Iris pigment epithelial cell (primary cell): ENCODE results near the gene DCAKD.
A peak's percentile ranks its signal among the peaks of the same experiment; 100 is the strongest.

Experiments used
- DNase-seq: peaks from one replicate; pipeline ENCODE4 v3.0.0-alpha.2; 2011; ENCODE audit warnings: low read depth

DCAKD gene

GRCh38 chr17:45051060-45051719 lies at the start of gene DCAKD:
TSS of gene DCAKD (minus strand) at chr17:45051632. CDS start at chr17:45034885, 16,747 bp downstream.
- peak; percentile 99 for DNase-seq

GRCh38 chr17:45098869-45099616 lies 47.6 kb upstream of the DCAKD start:
- DNase-seq: peak; percentile 54

- no peak for DNase-seq
Measured at GRCh38 chr17:45098081-45098868, 46.8 kb upstream of the DCAKD start.

- DNase-seq: no peak
Measured at GRCh38 chr17:45096926-45097325, 45.5 kb upstream of the DCAKD start.

- peak; percentile 35 for DNase-seq
Measured at GRCh38 chr17:45096141-45096540, 44.7 kb upstream of the DCAKD start.

GRCh38 chr17:45093444-45094110 lies 42.1 kb upstream of the DCAKD start:
- DNase-seq: peak; percentile 51

- peak; percentile 99 for DNase-seq
Measured at GRCh38 chr17:45092911-45093430, 41.5 kb upstream of the DCAKD start.

- peak; percentile 45 for DNase-seq
Measured at GRCh38 chr17:45091778-45092425, 40.5 kb upstream of the DCAKD start.

- DNase-seq: peak; percentile 49
Measured at GRCh38 chr17:45090711-45091110, 39.3 kb upstream of the DCAKD start.

GRCh38 chr17:45088741-45089140 lies 37.3 kb upstream of the DCAKD start:
- DNase-seq: no peak

GRCh38 chr17:45087978-45088377 lies 36.5 kb upstream of the DCAKD start:
- no peak for DNase-seq

GRCh38 chr17:45087504-45087975 lies 36.1 kb upstream of the DCAKD start:
- no peak for DNase-seq

- no peak for DNase-seq
Measured at GRCh38 chr17:45086865-45087503, 35.6 kb upstream of the DCAKD start.

GRCh38 chr17:45086391-45086790 lies 35.0 kb upstream of the DCAKD start:
- DNase-seq: no peak

- no peak for DNase-seq
Measured at GRCh38 chr17:45081047-45081703, 29.7 kb upstream of the DCAKD start.

- no peak for DNase-seq
Measured at GRCh38 chr17:45077643-45078042, 26.2 kb upstream of the DCAKD start.

- peak; percentile 92 for DNase-seq
Measured at GRCh38 chr17:45073414-45074070, 22.1 kb upstream of the DCAKD start.

GRCh38 chr17:45070809-45071208 lies 19.4 kb upstream of the DCAKD start:
- DNase-seq: no peak

GRCh38 chr17:45070001-45070400 lies 18.6 kb upstream of the DCAKD start:
- no peak for DNase-seq

- DNase-seq: no peak
Measured at GRCh38 chr17:45067637-45068036, 16.2 kb upstream of the DCAKD start.
